Stimulated activated CD8-positive, alpha-beta memory T cell treated with anti-CD3 and anti-CD28 coated beads, Interleukin-15, amount 100 ng/mL, for 48 hours (primary cell): ENCODE data around the gene BRSK2.

Source experiments
- DNase-seq, 2 donors: peaks; one replicate each; pipeline ENCODE4 v3.0.0-alpha.2; 2020; ENCODE audit warnings: low read depth in 2 of 2

Gene BRSK2

DNA sequence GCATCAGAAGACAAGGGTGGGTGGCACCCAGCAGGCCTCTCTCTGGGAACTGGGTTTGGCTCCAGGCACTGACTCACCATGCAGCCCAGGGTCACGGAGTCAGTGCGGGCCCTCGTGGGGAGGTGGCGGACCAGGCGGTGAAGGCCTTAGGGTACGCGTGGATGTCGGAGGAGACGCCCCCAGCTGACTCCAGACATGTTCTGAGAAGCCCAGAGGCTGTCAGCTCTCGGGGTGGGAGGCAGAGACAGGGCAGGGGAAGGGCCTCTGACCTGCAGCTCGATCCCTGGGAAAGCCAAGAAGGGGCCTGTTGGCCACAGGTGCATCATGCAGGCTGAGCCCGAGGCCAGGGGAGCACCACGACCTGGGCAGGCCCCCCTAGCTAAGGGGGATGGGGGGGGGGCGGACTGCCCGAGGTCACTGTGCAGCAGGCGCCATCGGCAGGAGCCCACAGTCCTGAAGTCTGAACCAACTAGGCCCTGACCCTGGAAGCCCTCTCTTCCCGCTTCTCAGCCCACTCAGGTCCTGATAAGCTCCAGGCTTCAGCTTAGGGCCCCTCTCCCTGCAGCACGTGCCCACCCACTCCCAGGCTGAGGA lies 78.8 kb downstream of the BRSK2 start:
- DNase-seq: no peak

DNA sequence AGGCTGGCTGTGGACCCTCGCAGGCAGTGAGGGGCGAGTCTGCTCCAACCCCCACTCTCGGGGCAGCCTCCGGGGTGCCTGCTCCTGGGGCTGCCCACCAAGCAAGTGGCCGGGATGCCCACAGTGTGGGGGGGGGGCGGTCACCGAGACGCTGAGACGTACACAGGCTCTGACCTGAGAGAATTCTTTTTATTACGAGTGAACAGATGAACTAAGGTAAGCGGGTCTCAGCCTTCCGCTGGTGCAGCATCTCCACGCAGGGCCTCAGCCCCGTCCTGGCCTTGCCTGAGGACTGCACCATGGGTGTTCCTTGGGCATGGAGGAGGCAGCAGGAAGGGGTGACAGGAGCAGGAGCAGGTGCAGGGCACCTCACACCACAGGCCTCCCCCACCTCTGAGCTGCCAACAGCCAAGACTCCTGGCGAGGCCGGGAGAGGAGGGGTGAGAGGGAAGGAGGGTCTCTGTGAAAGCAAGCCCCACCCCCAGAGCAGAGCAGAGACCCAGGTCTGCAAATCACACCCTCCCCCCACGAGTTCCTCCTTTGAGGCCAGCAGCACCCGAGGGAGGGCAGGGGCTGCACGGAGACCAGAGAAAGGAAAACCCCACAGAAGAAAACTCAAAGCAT lies 79.7 kb downstream of the BRSK2 start:
- no peak for DNase-seq

DNA sequence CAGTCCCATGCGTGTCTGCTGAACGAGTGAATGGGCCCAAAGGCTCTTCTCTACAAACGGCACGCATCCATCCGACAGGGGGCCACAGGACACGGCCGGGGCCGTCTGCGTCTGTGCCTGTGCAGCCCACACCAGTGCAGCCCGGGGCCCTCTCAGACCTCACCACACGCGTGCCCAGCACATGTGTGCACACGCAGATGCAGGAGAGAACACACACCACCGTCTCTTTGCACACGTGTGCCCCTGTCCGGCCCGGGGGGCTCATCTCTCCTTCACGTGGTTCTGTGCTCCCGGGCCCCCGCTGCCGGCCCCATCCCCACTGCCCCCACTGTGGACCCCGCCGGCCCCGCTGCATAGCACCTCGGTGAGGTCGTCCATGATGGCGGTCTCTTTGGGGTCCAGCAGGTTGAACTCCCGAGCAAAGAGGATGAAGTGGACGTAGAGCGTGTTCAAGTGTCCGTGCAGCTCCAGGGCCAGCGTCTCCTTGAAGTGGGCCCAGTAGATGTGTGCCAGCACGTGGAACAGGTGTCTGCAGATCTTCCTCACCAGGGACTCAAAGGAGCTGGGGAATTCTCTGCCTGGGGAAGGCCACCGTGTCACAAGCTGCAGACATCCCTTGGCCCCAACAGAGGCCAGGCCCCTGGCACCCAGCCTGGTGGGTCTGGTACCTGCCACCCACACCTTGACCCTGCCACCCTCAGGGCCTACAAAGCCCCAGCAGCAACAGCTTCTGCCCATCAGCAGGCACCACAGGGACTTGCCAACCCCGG lies 80.4 kb downstream of the BRSK2 start:
- DNase-seq: no peak

DNA sequence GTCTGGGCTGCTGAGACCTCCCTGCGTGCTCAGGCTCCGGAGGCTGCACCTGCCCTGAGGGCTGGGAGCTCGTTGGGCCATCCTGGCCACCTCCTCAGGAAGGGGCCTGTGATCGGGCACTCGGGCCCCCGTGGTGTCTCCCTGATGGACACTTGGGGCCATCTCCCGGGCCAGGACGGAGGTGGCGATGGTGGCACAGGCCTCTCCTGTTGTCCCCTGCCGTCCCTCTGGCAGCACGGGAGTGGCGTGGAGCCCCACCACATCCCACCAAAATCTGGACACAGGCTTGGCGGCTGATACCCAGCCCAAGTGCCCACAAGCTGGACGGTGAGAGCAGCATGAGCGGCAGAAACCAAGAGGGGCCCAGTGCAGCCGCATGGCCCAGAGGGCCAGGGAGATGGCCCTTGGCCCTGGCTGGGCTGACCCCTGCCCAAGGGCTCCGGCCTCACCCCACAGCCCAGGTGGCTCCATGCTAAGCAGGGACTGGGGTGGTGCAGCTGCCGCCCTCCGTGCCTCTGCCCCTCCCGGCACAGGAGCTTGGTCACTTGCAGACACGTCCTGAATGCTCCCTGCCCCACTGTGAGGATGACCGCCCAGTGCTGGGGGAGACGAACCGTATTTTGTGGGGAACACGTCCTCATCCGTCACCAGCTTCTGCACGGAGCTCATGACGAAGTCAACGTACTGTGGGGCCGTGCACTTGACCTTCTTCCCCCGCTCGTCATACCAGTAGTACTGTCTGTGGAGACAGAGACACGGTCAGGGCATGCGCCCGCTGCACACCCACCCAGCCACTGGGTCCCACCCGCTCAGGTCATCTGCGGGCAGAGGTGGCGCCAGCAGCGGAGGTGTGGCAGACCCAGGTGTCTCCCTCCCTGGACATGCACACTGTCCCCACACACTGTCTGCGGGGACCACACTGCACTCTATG lies 81.2 kb downstream of the BRSK2 start:
- no peak for DNase-seq

DNA sequence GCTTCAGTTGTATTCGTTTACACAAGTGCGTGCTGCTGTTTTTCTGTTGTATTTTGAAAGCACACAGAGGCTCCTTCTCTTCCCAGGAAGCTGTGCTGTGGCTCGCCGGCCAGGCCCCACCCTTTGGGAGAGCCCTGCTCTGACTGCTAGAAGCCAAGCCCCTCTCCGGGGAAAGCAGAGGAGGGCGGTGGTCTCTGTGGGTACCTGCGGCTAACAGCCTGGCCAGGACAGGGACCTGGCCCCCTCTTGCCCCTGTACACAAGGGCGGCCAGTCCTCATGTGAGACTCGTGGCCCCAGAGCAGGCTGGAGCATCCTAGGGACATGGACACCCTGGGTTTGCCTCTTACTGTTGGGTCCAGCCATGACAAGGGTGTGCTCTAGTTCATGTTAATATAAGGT lies 82.0 kb downstream of the BRSK2 start:
- DNase-seq: no peak

DNA sequence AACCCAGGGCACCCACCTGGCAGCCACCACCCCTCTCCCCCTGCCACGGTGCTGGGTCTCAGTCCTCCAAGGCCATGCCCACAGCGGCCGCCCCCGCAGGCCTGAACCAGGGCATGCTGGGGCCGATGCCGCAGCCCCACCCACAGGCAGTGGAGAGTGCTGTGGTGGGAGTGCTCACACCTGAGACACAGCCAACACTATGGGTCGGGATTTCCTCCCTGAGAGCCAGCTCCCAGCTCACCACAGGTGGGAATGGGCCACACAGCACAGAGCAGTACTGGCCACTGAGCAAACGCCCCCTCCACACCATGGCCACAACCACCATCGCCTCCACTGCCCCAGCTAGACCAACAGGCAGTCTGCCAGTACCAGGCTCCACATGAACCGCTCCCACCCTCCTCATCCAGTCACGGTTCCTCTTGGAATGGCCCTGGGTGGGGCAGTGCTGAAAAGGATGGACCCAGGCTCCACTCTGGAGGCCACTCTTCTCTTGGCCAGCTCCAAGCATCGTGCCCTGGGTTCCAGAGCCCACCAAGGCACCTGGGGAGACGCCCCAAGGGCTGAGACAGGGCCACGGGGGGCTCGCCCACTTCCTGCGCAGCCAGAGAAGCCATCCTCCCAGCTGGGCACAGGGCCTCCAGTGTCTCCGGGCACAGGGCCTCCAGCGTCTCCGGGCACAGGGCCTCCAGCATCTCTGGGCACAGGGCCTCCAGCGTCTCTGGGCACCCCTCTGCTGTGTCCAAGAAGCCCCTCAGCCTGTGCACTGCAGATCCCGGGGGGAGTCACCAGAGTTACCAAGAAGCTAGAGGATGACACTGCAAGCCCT lies 82.7 kb downstream of the BRSK2 start:
- no peak for DNase-seq

DNA sequence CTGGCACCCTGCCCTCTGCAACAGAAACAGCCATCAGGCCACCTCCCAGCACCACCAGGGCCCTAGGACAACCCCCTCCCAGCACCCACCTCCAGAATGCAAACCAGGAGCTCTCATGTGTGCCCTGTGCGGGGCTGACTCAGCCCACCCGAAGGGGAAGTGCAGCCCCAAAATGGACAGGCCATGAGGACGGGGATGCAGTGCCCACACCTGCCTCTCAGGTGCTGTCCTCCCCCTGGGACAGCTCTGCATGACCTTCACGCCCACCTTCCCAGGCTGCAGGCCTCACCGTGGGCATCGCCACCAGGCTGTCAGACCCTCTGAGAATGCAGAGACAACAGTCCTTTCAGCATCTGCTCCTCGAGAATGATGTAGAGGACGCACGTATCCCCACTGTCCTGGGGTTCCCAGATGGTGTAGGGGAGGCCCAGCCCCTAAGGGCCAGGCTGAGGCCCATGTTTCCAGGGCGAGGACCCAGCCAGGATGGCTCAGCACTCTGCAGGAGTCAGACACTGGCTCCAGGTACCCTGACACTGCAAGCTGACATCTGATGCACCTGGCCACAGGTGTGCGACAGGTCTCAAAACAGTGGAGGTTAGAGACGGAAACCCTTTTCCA lies 83.4 kb downstream of the BRSK2 start:
- DNase-seq: no peak

DNA sequence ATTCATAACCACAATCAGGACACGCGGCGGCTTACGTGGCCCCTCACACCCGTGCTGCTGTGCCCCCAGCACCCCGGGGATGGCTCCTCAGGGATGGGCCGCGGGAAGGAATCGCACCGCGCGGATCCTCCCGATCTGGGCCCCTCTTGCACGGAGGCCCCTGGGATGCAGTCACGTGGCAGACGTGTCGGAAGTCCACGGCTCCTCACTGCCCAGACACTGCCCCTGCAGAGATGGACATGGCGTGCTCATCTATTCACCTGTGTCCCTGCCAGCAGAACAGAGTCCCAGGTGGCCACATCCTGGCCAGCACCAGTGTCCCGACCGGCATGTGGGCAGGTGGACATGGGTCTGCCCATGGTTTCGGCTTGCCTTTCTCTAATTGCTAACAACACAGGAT lies 84.1 kb downstream of the BRSK2 start:
- DNase-seq: no peak

DNA sequence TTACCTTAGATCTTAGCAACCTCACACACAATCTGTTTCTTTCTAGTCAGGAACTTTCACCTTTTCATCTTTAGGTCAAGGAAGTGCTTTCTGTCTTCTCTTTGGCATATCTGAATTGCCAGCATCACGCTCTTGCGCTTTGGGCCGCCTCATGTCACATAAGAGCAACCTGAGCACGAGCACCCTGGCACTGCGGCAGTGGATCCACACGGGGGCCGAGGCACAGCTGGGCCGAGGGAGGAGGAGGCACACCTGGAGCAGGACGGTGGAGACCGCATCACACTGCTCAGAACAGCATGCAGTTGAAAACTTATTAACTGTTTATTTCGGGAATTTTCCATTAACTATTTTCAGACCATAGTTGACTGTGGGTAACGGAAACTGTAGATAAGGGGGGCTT lies 86.1 kb downstream of the BRSK2 start:
- DNase-seq: no peak

DNA sequence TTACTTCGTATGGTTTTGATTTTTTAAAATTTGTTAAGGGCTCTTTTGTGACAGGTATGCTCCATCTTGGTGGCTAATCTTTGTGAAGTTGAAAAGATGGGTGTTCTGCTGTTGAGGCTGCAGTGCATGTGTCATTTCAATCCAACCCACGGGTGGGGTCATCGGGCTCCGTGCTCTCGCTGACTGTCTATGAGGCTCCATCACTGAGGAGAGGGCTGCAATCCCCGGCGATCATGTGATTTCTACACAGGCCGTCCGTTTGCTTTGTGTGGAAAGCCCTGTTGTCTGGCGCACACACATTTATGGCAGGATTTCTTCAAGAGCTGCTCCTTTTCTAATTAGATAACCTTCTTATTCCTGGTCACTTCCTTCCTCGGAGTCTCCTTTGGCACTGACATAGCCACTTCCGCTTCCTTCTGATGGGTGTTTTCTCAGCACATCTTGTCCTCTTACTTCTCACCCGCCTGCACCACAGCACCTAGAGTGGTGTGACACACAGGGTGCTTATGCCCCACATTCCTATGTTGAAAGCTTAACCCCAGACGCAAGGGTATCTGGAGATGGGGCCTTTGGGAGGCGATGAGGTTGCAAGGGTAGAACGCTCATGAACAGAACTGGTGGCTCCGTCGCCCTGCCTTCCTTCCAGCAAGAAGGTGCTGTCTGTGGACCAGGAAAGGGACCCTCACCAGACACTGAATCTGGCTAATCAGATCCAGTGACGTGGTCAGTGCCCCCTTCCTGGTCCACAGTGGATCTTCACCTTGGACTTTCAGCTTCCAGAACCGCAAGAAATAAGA lies 87.4 kb downstream of the BRSK2 start:
- DNase-seq: no peak

DNA sequence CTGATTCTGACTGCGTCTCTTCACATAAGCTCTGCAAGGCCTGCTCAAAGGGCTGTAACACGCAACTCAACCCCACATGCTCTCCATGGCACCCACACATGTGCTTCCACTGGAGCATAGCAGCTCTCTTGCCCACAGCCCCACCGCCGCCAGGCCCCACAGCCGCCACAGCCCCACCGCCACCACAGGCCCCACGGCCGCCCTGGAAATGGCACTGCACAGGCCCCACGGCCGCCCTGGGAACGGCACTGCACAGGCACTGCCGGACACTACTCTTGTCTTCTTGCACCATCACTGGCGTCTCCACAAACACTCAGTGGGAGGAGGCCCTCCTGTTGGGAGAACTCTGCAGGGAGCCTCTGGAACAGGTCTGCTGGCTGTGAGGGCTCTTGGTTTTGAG lies 88.3 kb downstream of the BRSK2 start:
- DNase-seq: no peak

DNA sequence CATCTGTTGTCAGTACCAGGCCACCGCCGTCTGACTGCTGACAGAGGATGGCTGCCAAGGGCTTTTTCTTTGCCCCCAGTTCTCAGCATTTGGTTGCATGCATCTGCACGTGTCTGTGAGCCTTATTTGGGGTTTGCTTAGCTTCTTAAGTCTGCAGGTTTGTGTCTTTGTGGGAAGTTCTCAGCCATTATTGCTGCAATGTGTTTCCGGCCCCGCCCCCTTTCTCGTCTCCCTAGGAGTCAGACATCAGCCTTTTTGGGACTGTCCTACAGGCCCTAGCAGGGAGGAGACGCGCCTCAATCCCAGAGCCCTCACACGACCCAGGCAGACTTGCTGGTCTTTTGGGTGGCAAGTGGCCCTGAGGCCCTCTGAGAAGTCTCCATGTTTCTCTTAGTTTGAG lies 88.8 kb downstream of the BRSK2 start:
- no peak for DNase-seq

DNA sequence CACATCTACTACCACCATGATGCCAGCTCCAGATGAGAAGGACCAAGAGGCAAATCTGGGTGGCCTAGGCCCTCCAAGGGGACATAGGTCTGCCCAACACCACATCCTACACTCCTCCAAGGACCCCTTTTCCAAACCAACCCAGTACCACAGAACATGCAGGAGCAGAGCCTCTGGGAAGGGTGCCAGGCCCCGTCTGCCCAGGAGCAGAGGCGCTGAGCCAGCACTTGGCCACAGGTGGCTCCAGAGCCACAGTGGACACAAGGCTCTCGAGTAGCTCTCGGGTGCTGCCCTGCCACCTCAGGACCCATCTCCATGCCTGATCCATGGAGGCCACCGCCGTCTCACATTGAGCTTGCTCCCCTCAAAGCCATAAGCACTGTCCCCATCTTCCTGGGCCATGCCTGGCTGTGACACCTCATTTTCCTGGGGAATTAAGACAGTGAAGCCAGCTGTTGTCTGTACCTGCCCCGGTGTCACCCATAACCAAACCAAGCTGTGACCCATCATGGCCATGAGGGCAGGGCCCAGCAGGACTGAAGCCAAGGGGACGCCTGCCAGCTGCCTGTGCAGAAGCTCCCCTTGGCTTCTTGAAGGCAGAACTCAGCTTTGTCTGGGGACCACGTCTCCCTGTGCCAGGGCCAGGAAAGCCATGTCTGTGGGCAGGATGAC lies 89.4 kb downstream of the BRSK2 start:
- no peak for DNase-seq

DNA sequence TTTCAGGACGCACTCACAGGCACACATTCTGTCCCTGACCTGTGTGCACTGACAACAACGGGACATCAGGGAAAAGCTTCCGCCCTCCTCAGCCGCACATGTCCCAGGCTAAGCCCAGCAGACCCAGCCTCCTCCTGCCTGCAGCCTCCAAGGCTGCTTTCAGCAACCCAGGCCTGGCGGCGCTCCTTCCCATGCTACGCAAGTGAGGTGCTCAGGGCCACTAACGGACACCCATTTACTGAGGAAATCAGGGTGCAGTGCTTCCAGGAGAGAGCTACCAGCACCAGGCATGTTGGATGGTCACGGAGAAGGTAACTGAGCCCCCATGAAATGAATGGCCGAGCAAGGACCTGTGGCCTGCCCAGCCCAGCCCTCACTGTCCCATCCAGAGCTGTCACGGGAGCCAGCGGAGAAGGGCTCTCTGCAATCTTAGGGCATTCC lies 90.0 kb downstream of the BRSK2 start:
- no peak for DNase-seq

DNA sequence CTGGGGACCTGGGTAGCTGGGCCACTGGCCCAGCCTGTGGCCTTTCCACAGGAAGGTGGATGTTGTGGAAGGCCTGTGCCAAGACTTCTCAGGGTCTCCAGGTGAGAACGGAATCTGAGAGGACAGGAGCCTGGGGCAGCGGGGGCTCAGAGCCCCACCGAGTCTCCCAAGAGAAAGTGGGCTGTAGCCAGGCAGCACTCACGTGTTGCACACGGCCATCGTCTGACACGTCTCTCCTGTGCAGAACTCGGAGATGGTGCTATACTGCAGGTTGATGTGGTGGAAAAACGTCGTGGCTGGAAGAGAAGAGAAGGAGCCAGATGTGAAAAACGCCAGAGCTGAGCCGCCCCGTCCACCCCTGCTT lies 90.4 kb downstream of the BRSK2 start:
- no peak for DNase-seq

DNA sequence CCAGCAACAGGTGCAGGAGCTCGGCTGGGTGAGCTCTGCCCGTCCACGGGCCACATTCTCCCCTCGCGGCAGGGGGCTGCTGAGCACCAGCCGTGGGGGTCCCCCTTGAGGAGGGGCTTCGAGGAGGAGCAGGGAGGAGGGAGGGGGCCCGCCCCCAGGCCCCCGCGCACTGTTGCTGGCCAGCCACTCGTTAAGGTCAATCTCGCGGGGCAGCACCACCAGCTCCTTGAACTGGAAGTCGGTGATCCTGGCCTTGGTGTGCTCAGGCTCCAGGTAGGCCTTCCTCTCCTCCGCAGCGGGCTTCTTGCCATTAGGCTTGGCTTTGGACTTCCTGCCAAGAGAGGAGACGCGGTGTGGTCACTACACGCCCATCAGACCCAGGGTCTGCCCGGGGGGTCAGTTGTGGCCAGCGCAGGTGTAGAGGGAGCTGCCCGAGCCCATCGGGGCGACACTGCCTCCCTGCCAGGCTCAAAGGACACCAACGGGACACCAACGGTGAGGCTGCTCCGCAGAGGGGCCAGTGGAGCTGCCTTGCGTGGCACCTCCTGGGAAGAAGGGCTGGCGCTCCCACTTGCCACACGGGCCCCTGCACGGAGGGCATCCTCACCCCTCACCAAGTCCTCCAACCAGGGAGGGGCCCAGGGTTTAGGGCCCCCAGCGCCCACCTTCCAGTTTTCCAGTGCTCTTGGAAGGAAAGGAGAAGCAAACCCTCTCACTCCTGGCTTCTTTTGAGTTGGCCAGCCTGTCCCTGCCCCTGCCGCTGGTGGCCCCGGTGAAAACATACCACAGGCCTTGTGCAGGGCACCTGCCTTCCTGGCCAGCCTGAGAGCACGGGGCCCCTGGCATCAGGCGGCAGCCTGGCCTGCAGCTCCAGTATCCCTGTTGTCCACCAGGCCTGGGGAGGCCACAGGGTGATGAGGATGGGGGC lies 91.1 kb downstream of the BRSK2 start:
- no peak for DNase-seq

DNA sequence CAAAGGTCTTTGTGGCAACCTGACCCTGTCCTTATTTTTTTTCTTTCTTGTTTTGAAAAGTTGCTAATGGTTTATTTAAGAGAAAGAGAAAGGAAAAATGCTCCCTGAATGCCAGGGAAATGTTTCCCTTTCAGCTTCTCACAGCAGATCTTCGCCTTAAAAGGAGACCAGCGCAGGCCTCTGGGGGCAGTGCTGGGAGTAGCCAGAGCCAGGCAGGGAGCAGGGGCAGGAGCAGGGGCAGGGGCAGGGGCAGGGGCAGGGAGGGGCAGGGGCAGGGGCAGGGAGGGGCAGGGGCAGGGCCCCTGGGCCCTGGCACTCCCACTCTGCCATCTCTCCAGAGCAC lies 91.7 kb downstream of the BRSK2 start:
- DNase-seq: no peak

DNA sequence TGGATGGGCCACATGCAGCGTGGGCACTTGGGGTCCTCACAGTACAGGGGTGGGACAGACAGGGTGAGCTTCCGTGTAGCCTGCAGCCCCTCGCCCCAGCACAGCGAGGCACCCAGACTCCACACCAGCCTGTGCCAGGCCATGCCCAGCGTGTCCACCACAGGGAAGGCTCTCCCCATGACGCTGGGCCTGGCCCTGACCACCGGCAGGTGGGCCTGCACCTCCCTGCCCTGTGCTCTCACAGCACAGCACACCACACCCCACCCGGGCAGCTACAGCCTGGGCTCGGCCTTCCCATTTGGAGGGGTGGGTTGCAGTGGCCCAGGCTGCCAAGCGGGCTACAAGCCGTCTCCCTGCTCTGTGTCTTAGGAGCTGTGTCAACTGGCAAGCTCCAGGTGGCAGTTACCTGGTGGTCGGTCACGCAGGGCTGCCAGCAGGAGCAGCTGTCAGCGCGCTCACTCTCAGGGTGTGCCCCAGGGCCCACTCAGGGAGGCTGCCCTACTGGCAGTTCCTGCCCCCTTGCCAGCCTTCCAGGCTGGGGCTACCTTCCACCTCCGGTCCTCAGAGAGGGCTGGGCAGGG lies 92.2 kb downstream of the BRSK2 start:
- DNase-seq: no peak
